ENCODE data around the gene CTRB1. TPM values are rescaled to one million over a fixed set of nuclear protein-coding genes. Genes with fewer than 3 reads are reported as not detected.

CTRB1 gene
- total and polyA plus RNA-seq, 2 of the 13 experiments (the other 11 are each of a cell fraction or from before 2014, with no cell fraction given) = not detected

DNA sequence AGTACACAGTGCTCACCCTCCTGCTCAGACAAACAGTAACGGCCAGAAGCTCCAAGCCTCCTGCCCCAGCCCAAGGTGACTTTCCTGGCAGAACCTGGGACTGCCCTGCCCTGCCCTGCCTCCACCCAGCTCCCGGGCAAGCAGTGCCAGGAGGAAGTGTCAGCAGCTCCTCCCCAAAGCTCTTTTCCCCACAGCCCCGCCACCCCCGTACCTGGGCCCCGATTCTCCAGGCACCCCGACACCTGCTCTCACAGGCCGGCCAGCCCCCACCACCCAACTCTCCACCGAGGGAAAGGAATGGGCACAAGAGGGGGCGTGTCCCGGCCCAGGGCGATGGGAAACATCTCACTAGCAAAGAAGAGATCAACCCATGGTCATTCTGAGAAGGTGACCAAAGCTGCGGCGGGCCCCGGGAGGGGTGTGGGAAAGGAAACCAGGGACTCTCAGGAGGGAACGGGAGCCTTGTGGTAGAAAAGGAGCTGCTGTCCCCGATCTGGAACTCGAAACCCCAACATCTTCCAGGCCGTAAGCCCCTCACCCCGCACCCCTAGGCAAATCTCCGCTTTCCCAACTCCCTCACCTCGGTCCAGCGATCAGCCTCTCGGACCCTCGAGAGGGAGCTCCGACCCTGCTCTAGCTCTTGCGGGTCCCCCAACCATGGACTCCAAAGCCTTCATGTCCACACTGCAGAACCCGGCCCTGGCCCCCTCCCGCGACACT lies 31.5 kb downstream of the CTRB1 start (continued):
- TF ChIP-seq, protein P1, sequence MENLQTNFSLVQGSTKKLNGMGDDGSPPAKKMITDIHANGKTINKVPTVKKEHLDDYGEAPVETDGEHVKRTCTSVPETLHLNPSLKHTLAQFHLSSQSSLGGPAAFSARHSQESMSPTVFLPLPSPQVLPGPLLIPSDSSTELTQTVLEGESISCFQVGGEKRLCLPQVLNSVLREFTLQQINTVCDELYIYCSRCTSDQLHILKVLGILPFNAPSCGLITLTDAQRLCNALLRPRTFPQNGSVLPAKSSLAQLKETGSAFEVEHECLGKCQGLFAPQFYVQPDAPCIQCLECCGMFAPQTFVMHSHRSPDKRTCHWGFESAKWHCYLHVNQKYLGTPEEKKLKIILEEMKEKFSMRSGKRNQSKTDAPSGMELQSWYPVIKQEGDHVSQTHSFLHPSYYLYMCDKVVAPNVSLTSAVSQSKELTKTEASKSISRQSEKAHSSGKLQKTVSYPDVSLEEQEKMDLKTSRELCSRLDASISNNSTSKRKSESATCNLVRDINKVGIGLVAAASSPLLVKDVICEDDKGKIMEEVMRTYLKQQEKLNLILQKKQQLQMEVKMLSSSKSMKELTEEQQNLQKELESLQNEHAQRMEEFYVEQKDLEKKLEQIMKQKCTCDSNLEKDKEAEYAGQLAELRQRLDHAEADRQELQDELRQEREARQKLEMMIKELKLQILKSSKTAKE (CRISPR knock-in tag; IDR thresholded peaks at IDR 0.05; ENCODE audit: borderline replicate concordance) = no peak
- TF ChIP-seq, protein P2, sequence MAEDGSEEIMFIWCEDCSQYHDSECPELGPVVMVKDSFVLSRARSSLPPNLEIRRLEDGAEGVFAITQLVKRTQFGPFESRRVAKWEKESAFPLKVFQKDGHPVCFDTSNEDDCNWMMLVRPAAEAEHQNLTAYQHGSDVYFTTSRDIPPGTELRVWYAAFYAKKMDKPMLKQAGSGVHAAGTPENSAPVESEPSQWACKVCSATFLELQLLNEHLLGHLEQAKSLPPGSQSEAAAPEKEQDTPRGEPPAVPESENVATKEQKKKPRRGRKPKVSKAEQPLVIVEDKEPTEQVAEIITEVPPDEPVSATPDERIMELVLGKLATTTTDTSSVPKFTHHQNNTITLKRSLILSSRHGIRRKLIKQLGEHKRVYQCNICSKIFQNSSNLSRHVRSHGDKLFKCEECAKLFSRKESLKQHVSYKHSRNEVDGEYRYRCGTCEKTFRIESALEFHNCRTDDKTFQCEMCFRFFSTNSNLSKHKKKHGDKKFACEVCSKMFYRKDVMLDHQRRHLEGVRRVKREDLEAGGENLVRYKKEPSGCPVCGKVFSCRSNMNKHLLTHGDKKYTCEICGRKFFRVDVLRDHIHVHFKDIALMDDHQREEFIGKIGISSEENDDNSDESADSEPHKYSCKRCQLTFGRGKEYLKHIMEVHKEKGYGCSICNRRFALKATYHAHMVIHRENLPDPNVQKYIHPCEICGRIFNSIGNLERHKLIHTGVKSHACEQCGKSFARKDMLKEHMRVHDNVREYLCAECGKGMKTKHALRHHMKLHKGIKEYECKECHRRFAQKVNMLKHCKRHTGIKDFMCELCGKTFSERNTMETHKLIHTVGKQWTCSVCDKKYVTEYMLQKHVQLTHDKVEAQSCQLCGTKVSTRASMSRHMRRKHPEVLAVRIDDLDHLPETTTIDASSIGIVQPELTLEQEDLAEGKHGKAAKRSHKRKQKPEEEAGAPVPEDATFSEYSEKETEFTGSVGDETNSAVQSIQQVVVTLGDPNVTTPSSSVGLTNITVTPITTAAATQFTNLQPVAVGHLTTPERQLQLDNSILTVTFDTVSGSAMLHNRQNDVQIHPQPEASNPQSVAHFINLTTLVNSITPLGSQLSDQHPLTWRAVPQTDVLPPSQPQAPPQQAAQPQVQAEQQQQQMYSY (CRISPR knock-in tag; IDR thresholded peaks at IDR 0.05) = peak; percentile 33; the same call in 1 of the 2 replicates
- TF ChIP-seq ZBTB8A (CRISPR knock-in tag; IDR thresholded peaks at IDR 0.05; ENCODE audit: borderline replicate concordance, low read depth) (no peak), IRF1 (CRISPR knock-in tag; IDR thresholded peaks at IDR 0.05; ENCODE audit: low read depth) (no peak), BHLHE40 (IDR thresholded peaks at IDR 0.05; ENCODE audit: low read length) (0 out of 2 replicates have a peak, but pooled peaks have one; percentile 4), GTF3A (CRISPR knock-in tag; conservative IDR thresholded peaks at IDR 0.05) (no peak)
